ENCODE data around the gene RUNX2.

GRCh38 chr6:45299096-45299581 lies 29.0 kb upstream of the RUNX2 start:
- TF ChIP-seq POLR2A (IDR thresholded peaks at IDR 0.05): no peak
- TF ChIP-seq, protein P1, sequence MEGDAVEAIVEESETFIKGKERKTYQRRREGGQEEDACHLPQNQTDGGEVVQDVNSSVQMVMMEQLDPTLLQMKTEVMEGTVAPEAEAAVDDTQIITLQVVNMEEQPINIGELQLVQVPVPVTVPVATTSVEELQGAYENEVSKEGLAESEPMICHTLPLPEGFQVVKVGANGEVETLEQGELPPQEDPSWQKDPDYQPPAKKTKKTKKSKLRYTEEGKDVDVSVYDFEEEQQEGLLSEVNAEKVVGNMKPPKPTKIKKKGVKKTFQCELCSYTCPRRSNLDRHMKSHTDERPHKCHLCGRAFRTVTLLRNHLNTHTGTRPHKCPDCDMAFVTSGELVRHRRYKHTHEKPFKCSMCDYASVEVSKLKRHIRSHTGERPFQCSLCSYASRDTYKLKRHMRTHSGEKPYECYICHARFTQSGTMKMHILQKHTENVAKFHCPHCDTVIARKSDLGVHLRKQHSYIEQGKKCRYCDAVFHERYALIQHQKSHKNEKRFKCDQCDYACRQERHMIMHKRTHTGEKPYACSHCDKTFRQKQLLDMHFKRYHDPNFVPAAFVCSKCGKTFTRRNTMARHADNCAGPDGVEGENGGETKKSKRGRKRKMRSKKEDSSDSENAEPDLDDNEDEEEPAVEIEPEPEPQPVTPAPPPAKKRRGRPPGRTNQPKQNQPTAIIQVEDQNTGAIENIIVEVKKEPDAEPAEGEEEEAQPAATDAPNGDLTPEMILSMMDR (IDR thresholded peaks at IDR 0.05): no peak

Data from uterus (tissue), 2 donors.